K562 (cell line): Measurements from ENCODE around the gene HCAR3. TPM values are rescaled to one million over a fixed set of nuclear protein-coding genes. Genes with fewer than 3 reads are reported as not detected.
A peak's percentile ranks its signal among the peaks of the same experiment; 100 is the strongest.

ENCODE experiments used
- ATAC-seq: fragments of 200-7000 bp; cut with Tn5 transposase; 3 replicates; pipeline ENCODE4 v1.9.1; 2020; ENCODE audit warnings: moderate library complexity
- BruUV-seq: library from RNA; stranded (reverse); fragments of 400-500 nt; replicated peaks from 2 replicates; lab custom pipeline; 2021; lab: Mats Ljungman, UMichigan
- CTCF ChIA-PET: fragments of 300-600 bp; formaldehyde crosslinking; extraction: SDS; loops from one replicate; lab custom pipeline; 2021; ENCODE audit warnings: low intra/inter-chr PET ratio; lab: Yijun Ruan, JAX
- POLR2A ChIA-PET: fragments of 300-600, 350-650 bp; sonication (Branson Sonifier 250); formaldehyde crosslinking; extraction: SDS; loops from one replicate; lab custom pipeline; 2021; ENCODE audit warnings: antibody characterized with exemption, inconsistent platforms; lab: Yijun Ruan, JAX
- DNase-seq, 4 experiments: peaks; one replicate each; pipeline versions ENCODE4 v3.0.0 to v3.0.0-alpha.2; 2011 to 2018; ENCODE audit warnings: low spot score in 3 of 4, mixed read lengths in 3 of 4; ENCODE audit errors: extremely low read depth in 1 of 4
- FAIRE-seq: peaks from 2 replicates; lab custom pipeline; 2011; peaks lifted over from hg19 to GRCh38; lab: Jason Lieb, UNC
- H2AFZ ChIP-seq: 2 replicates; pipeline ENCODE4 v1.6.0; 2011; ENCODE audit warnings: low read depth, low read length, control low read depth, inconsistent platforms
- H3K27ac ChIP-seq: fragments of 200-600 bp; 3 replicates; pipeline ENCODE4 v1.8.0; 2011; ENCODE audit warnings: low read depth, mild to moderate bottlenecking, control low read depth, inconsistent platforms, low read length, moderate library complexity, mixed read lengths; ENCODE audit errors: extremely low read depth
- H3K27me3 ChIP-seq, 2 experiments: fragments of 300-600 bp in 1 of 2; 2 replicates in 1 of 2; 3 replicates in 1 of 2; pipeline versions ENCODE4 v1.6.0 to v1.8.0; 2011; ENCODE audit warnings: inconsistent platforms in 2 of 2, low read length in 2 of 2, mild to moderate bottlenecking in 1 of 2, mixed read lengths in 1 of 2, moderate library complexity in 1 of 2; ENCODE audit not compliant: control insufficient read depth in 2 of 2, insufficient read depth in 2 of 2
- H3K36me3 ChIP-seq: fragments of 300-600 bp; 3 replicates; pipeline ENCODE4 v1.8.0; 2011; ENCODE audit warnings: mild to moderate bottlenecking, low read length, inconsistent platforms; ENCODE audit not compliant: control insufficient read depth, insufficient read depth
- H3K4me1 ChIP-seq, 2 experiments: fragments of 200-600 bp in 1 of 2; replicated peaks in 1 of 2; 2 replicates in 1 of 2; 3 replicates in 1 of 2; pipeline versions ENCODE4 v1.5.1 to v1.8.0; 2011; ENCODE audit warnings: inconsistent platforms in 2 of 2, low read length in 2 of 2, mild to moderate bottlenecking in 1 of 2, mixed read lengths in 1 of 2, moderate library complexity in 1 of 2; ENCODE audit not compliant: control insufficient read depth in 2 of 2, insufficient read depth in 2 of 2
- H3K4me2 ChIP-seq: 2 replicates; pipeline ENCODE4 v1.6.1; 2011; ENCODE audit warnings: low read length, control low read depth, inconsistent platforms, mixed read lengths; ENCODE audit not compliant: insufficient read depth
- H3K4me3 ChIP-seq: fragments of 200-600 bp; sonication (generic), shearing (Covaris generic); 2 replicates; pipeline ENCODE4 v1.5.1; 2016; ENCODE audit warnings: control low read depth, inconsistent platforms
- H3K79me2 ChIP-seq: fragments of 200-600 bp; 3 replicates; pipeline ENCODE4 v1.8.0; 2011; ENCODE audit warnings: low read length, inconsistent platforms; ENCODE audit not compliant: control insufficient read depth, insufficient read depth
- H3K9ac ChIP-seq, 2 experiments: 2 replicates each; pipeline versions ENCODE4 v1.6.0 to v1.6.1; 2011; ENCODE audit warnings: low read depth in 2 of 2, low read length in 2 of 2, control low read depth in 1 of 2, inconsistent platforms in 1 of 2, mild to moderate bottlenecking in 1 of 2, mixed read lengths in 1 of 2; ENCODE audit not compliant: insufficient read depth in 1 of 2
- H3K9me1 ChIP-seq: one replicate; pipeline ENCODE4 v1.6.0; 2011; ENCODE audit warnings: inconsistent platforms, mild to moderate bottlenecking, low read length, moderate library complexity; ENCODE audit not compliant: control insufficient read depth, insufficient read depth
- H3K9me3 ChIP-seq: replicated peaks from 2 replicates; pipeline ENCODE4 v1.5.1; 2011; ENCODE audit warnings: low read depth, low read length, inconsistent platforms; ENCODE audit not compliant: control insufficient read depth, insufficient read depth
- H4K20me1 ChIP-seq: replicated peaks from 2 replicates; pipeline ENCODE4 v1.6.1; 2011; ENCODE audit warnings: low read length, inconsistent platforms, mixed read lengths; ENCODE audit not compliant: control insufficient read depth, insufficient read depth
- ERF ChIP-seq: fragments of 450-650 bp; formaldehyde crosslinking; IDR thresholded peaks from 2 replicates; pipeline ENCODE4 v1.4.0; 2020; ENCODE audit warnings: mild to moderate bottlenecking, mixed read lengths
- ETV1 ChIP-seq: fragments of 450-650 bp; conservative IDR thresholded peaks from 2 replicates; pipeline ENCODE4 v1.6.1; 2016; ENCODE audit warnings: missing genetic modification characterization, control low read depth, low read depth, missing compliant biosample characterization
- HDAC1 ChIP-seq, 2 experiments: fragments of 450-650 bp; IDR thresholded peaks; 2 replicates each; pipeline ENCODE4 v1.6.1; 2016 to 2017; ENCODE audit warnings: inconsistent platforms in 1 of 2, mild to moderate bottlenecking in 1 of 2, moderate library complexity in 1 of 2
- JUNB ChIP-seq: fragments of 450-650 bp; formaldehyde crosslinking; conservative IDR thresholded peaks from 2 replicates; pipeline ENCODE4 v1.4.0; 2020; ENCODE audit warnings: mild to moderate bottlenecking
- KDM5B ChIP-seq: fragments of 200-600 bp; sonication (generic); IDR thresholded peaks from 2 replicates; pipeline ENCODE4 v1.6.1; 2012; ENCODE audit warnings: low read depth, mild to moderate bottlenecking, moderate library complexity, low read length, control low read depth, inconsistent platforms; ENCODE audit not compliant: insufficient replicate concordance
- KLF1 ChIP-seq: fragments of 450-650 bp; IDR thresholded peaks from 2 replicates; pipeline ENCODE4 v1.6.1; 2016; ENCODE audit warnings: missing genetic modification characterization, missing compliant biosample characterization
- MLLT1 ChIP-seq, 2 experiments: fragments of 450-650 bp; IDR thresholded peaks; 2 replicates each; pipeline ENCODE4 v1.6.1; 2016
- POLR2AphosphoS5 ChIP-seq: IDR thresholded peaks from 2 replicates; pipeline ENCODE4 v1.6.1; 2011; ENCODE audit warnings: mild to moderate bottlenecking, low read depth, low read length, moderate library complexity; ENCODE audit not compliant: control insufficient read depth, insufficient read depth
- PRMT5 ChIP-seq: sonication (generic); formaldehyde crosslinking; IDR thresholded peaks from 2 replicates; pipeline ENCODE4 v1.5.0; 2020; ENCODE audit warnings: missing genetic modification reagents
- RBM34 ChIP-seq: fragments of 200-400 bp; formaldehyde crosslinking; IDR thresholded peaks from 2 replicates; pipeline ENCODE4 v1.6.1; 2018; ENCODE audit warnings: low read length, borderline replicate concordance; ENCODE audit not compliant: insufficient read depth
- SIN3A ChIP-seq, 2 experiments: fragments of 150-350 bp in 1 of 2; IDR thresholded peaks; 2 replicates each; pipeline ENCODE4 v1.6.1; 2011 to 2016; ENCODE audit warnings: borderline replicate concordance in 2 of 2, low read depth in 2 of 2, low read length in 2 of 2, mild to moderate bottlenecking in 2 of 2, moderate library complexity in 2 of 2; ENCODE audit not compliant: control insufficient read depth in 1 of 2
- STAT5A ChIP-seq: IDR thresholded peaks from 2 replicates; pipeline ENCODE4 v1.6.1; 2012; ENCODE audit warnings: low read length, inconsistent platforms, borderline replicate concordance
- TCF7L2 ChIP-seq: fragments of 150-350 bp; IDR thresholded peaks from 2 replicates; pipeline ENCODE4 v1.6.1; 2016; ENCODE audit warnings: low read depth, mild to moderate bottlenecking, low read length, moderate library complexity
- ZNF146 ChIP-seq: IDR thresholded peaks from one replicate; pipeline ENCODE4 v1.6.1; 2018; ENCODE audit warnings: missing compliant biosample characterization; ENCODE audit not compliant: unreplicated experiment
- ZNF395 ChIP-seq: fragments of 200-800 bp; sonication (Bioruptor generic); IDR thresholded peaks from 2 replicates; pipeline ENCODE4 v1.6.1; 2017; ENCODE audit warnings: missing genetic modification characterization, missing compliant biosample characterization
- WGBS: fragments of 100-300 bp; shearing (Covaris generic); methylation state at CpG from one replicate; pipeline ENCODE4 v1.1.6; 2016; ENCODE audit warnings: low coverage, mixed read lengths; ENCODE audit not compliant: insufficient coverage; ENCODE audit errors: missing lambda C conversion rate; 5-methylcytosine and 5-hydroxymethylcytosine counted together
- in situ Hi-C: fragments of 300-500 bp; cut with MboI; formaldehyde crosslinking; loops from 4 replicates; pipeline ENCODE4 v1.15.0; 2018; ENCODE audit warnings: inconsistent platforms, mixed read lengths
- intact Hi-C: fragments of 100-400 bp; cut with micrococcal nuclease; formaldehyde crosslinking; loops from 2 replicates; pipeline ENCODE4 v1.14.2; 2022
- polyA plus RNA-seq, 8 experiments: library from polyadenylated mRNA; depleted of rRNA in 4 of 8; stranded (reverse) in 5 of 8; unstranded in 3 of 8; fragments of >200 nt; fragmentation: Nextera tagmentation in 2 of 8; fragmentation: Illumina TruSeq in 1 of 8; extraction: Ambion mirVana in 2 of 8; extraction: Trizol in 1 of 8; gene quantifications; 2 replicates each; pipeline versions ENCODE4 v1.2.1 to v1.2.3, GENCODE V29; 2011 to 2014; ENCODE audit warnings: inconsistent platforms in 1 of 8, missing spikeins in 1 of 8
- total RNA-seq, 7 experiments: library from RNA; depleted of rRNA in 6 of 7; stranded (reverse); fragments of >200 nt in 6 of 7; fragmentation: Illumina TruSeq in 2 of 7; extraction: Trizol in 2 of 7; gene quantifications; 2 replicates each; pipeline versions ENCODE4 v1.2.1 to v1.2.3, GENCODE V29; 2011 to 2021; ENCODE audit warnings: low replicate concordance in 1 of 7

HCAR3 gene
- total and polyA plus RNA-seq, 9 of the 15 experiments (the other 6 are each of a cell fraction or from before 2014, with no cell fraction given) = not detected

GRCh38 chr12:122753319-122753650 lies 36.7 kb upstream of the HCAR3 start (continued):
- TF ChIP-seq MLLT1 (IDR thresholded peaks at IDR 0.05) = 0 out of 4 replicates have a peak, but pooled peaks of 1 of the 2 experiments have one; percentile 6

GRCh38 chr12:122752464-122753318 lies 36.1 kb upstream of the HCAR3 start, which contains the start of gene DENR:
Gene DENR (plus strand): TSS chr12:122752824. CDS start chr12:122753702, 878 bp downstream.
- peaks cover 40% of the 10 kb centered on the region for H3K79me2 ChIP-seq
- peak within 1 kb of the TSS; percentile 93 for H2AFZ ChIP-seq
- ChIA-PET POLR2A (interaction anchor here (0.5 to 1.6 kb wide), 9 partner anchors 10 to 549 kb away, joined by 3 to 6 read pairs (median 3); partner anchors contain the start of genes B3GNT4 and OGFOD2), CTCF (interaction anchor here (0.6 to 4.1 kb wide), 3 partner anchors 8 to 115 kb away, joined by 3 to 61 read pairs (median 5); no protein-coding TSS in a partner anchor)
- no peaks in the 10 kb centered on the region; the same call in 1 of the 2 replicates for H4K20me1 ChIP-seq
- peak; percentile 94 for ATAC-seq
- no peaks in the 10 kb centered on the region for H3K27me3 ChIP-seq
- no TSS peak for BruUV-seq
- peak within 1 kb of the TSS; percentile 99 for H3K4me2 ChIP-seq
- in situ Hi-C loops (loop anchor here (5.0 kb wide), 1 partner anchor 115 kb away; no protein-coding TSS in a partner anchor), intact Hi-C loops (loop anchor here (1.0 to 10.0 kb wide), 2 partner anchors 114 to 358 kb away; no protein-coding TSS in a partner anchor)
- peak; percentile 95 to 98 (median 96) for DNase-seq
- peaks cover 40% of the 10 kb centered on the region for H3K36me3 ChIP-seq
- H3K4me1 ChIP-seq = peaks cover 31 to 33% of the 10 kb centered on the region in 2 experiments; a peak in 4 of 5 replicates
- under 1% methylated on average over 51 of the region's 73 CpGs for WGBS
- FAIRE-seq = peak; percentile 84
- H3K9me3 ChIP-seq = no peaks in the 10 kb centered on the region
- peak within 1 kb of the TSS; percentile 87 for H3K27ac ChIP-seq
- peak within 1 kb of the TSS; percentile 77 for H3K4me3 ChIP-seq
- peak within 1 kb of the TSS; percentile 97 to 98 for H3K9ac ChIP-seq
- H3K9me1 ChIP-seq = no peaks in the 10 kb centered on the region
- peak in 1 of 2 experiments; percentile 79; a peak in 2 of 4 replicates for TF ChIP-seq HDAC1 (IDR thresholded peaks at IDR 0.05)
- TF ChIP-seq ETV1 (tag) = peak; percentile 73; the same call in 1 of the 2 replicates
- peak; percentile 88 for TF ChIP-seq KLF1
- TF ChIP-seq ERF (CRISPR knock-in tag) = 0 out of 2 replicates have a peak, but pooled peaks have one; percentile 8
- 0 out of 2 replicates have a peak, but pooled peaks have one; percentile 22 for TF ChIP-seq PRMT5 (CRISPR knock-in tag)
- peak; percentile 79 for TF ChIP-seq KDM5B
- peak; percentile 91 to 99; a peak in 3 of 4 replicates for TF ChIP-seq SIN3A (IDR thresholded peaks at IDR 0.05; ENCODE audit: borderline replicate concordance in 2 of 2, control insufficient read depth in 1 of 2, low read depth in 2 of 2, low read length in 2 of 2)
- TF ChIP-seq STAT5A = no peak; the same call in 1 of the 2 replicates
- TF ChIP-seq ZNF146 = peak; percentile 13
- no peak for TF ChIP-seq JUNB
- TF ChIP-seq ZNF395 (CRISPR knock-in tag) = peak; percentile 86
- peak; percentile 63; the same call in 1 of the 2 replicates for TF ChIP-seq TCF7L2
- TF ChIP-seq RBM34 = no peak
- TF ChIP-seq POLR2AphosphoS5 = peak; percentile 85
